ENCODE results near the gene CLINT1. TPM values are rescaled to one million over a fixed set of nuclear protein-coding genes. Genes with fewer than 3 reads are reported as not detected.
"Not testable (repeated sequence)": the region's sequence is repeated elsewhere in the genome, so short reads cannot be mapped to it uniquely, and the experiment has no call there.

The CLINT1 gene
- total RNA-seq, 4 donors from 2014 or later, result 83.9 to 123 (median 99.1) TPM

DNA sequence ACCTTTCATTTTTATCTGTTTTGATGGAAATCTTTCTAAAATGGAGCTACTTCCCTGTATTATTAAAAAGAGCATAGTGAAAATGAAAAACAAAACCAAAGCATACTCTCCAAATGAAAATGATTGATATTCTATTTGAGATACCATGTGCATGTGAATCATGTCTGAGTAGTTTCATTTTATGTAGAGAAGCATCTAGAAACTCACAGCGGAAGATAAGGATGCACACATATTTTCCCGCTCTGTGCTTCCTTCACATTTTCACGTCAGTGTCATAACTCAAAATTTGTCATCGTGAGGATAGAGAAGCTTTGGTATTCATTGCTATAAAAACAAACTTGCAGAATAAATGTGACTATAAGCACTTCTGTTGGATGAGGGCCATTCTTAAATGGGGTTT is 34.0 kb upstream of the CLINT1 start:
- DNase-seq (ENCODE audit: low spot score), result no peak
- ATAC-seq (ENCODE audit: low FRiP score), result no peak
- TF ChIP-seq, protein P1, sequence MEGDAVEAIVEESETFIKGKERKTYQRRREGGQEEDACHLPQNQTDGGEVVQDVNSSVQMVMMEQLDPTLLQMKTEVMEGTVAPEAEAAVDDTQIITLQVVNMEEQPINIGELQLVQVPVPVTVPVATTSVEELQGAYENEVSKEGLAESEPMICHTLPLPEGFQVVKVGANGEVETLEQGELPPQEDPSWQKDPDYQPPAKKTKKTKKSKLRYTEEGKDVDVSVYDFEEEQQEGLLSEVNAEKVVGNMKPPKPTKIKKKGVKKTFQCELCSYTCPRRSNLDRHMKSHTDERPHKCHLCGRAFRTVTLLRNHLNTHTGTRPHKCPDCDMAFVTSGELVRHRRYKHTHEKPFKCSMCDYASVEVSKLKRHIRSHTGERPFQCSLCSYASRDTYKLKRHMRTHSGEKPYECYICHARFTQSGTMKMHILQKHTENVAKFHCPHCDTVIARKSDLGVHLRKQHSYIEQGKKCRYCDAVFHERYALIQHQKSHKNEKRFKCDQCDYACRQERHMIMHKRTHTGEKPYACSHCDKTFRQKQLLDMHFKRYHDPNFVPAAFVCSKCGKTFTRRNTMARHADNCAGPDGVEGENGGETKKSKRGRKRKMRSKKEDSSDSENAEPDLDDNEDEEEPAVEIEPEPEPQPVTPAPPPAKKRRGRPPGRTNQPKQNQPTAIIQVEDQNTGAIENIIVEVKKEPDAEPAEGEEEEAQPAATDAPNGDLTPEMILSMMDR (IDR thresholded peaks at IDR 0.05), result no peak

DNA sequence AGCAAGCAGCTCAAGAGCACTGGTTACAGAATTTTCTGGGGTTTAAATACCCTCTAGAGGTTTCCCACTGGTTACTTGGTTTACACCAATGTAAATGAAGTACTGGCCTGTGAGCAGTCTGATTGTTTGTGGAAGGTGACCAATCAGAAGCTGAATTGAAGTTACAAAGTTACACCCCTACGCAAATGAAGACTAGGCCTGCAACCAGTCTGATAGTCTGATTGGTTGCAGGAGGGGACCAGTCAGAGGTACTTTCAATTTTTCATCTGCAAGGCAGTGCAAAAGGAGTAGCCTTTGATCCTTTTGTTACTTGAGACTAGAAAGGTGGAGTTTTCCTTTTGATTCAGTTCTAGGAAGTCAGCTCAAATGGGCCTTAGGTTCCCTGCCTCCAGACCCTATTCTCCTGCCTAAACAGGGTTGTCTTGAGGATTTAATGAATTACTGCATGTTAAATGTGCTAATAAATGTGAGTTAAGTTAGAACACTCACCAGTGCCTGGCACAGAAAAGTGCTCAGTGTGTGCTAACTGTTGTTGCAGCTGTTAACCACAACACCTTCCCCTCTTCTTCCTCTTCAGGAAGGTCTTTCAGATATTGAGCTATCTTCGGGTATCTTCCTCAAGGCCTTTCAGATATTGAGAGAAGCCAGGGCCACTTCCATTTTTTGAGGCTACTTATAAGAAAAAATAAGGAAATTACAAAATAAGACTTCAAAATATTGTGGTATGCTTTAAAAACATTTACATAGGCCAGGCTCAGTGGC is 32.1 kb upstream of the CLINT1 start:
- no peak for DNase-seq (ENCODE audit: low spot score)
- ATAC-seq (ENCODE audit: low FRiP score), result no peak
- TF ChIP-seq, protein P1 (IDR thresholded peaks at IDR 0.05), result no peak

DNA sequence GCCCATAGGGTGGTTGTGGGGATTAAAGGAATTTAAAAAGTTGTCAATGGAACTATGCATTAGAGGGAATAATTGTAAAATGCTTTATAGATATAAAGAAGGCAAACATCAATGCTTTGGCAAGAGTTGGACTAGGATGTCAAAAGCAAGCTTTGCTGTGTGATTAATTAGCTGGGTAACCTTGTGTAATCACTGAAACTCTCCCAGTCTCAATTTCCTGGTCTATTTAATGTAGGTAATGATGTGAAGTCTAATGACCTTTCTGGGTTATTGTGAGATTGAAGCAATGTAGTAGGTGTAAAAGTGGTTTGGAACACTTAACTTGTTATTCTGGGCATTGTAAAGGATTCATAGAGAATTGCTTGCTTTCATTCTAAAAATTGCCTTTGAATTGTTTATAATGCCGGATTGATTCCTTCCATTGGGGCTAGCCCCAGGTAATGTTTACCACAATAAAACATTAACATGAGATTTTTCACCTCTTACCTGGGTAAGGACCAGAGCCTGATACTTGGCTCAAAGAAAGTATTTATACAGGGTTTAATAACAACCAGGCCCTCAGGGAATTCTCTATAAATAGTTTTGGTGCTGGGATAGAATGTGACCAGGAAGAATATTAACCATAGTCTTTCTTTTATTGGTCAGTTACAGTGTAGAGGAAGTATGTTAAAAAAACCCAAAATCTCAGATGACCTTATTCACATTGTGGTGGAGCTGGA is 30.0 kb upstream of the CLINT1 start:
- TF ChIP-seq, protein P1 (IDR thresholded peaks at IDR 0.05), result no peak
- ATAC-seq (ENCODE audit: low FRiP score), result no peak

GRCh38 chr5:157886796-157887380 is 27.9 kb upstream of the CLINT1 start:
- no peak for ATAC-seq (ENCODE audit: low FRiP score)
- TF ChIP-seq, protein P1 (IDR thresholded peaks at IDR 0.05), result no peak
- no peak for DNase-seq (ENCODE audit: low spot score)

More for the DNA sequence above, 30.0 kb upstream of the CLINT1 start:
- DNase-seq (ENCODE audit: low spot score), result no peak

- DNase-seq (ENCODE audit: low spot score); ATAC-seq (ENCODE audit: low FRiP score): not testable (repeated sequence)
Measured at GRCh38 chr5:157885051-157885450, 26.1 kb upstream of the CLINT1 start.

GRCh38 chr5:157881498-157881897 is 22.6 kb upstream of the CLINT1 start:
- not testable (repeated sequence) for ATAC-seq (ENCODE audit: low FRiP score); DNase-seq (ENCODE audit: low spot score)

DNA sequence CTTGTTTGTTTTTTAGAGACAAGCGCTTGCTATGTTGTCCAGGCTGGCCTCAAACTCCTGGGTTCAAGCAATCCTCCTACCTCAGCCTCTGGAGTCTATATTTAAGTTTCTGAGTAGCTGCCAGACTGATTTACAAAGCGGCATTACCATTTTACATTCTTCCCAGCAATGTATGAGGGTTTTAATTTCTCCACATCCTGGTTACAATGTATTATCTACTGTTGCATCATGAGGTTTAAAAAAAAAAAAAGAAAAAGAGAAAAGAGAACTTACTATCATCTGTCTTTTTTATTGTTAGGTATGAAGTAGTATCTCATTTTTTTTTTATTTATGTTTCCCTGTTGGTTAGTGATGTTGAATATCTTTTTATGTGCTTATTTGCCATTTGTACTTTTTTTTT is 18.9 kb upstream of the CLINT1 start:
- no peak for DNase-seq (ENCODE audit: low spot score)
- no peak for ATAC-seq (ENCODE audit: low FRiP score)
- TF ChIP-seq, protein P1 (IDR thresholded peaks at IDR 0.05), result no peak

- DNase-seq (ENCODE audit: low spot score), result no peak
- TF ChIP-seq, protein P1 (IDR thresholded peaks at IDR 0.05), result no peak
- no peak for ATAC-seq (ENCODE audit: low FRiP score)
Measured at GRCh38 chr5:157874861-157875260, 15.9 kb upstream of the CLINT1 start.
